Adrenal gland (tissue), 12 donors: ENCODE results near the gene RAB3IP. TPM values are rescaled to one million over a fixed set of nuclear protein-coding genes. Genes with fewer than 3 reads are reported as not detected.
"Not testable (repeated sequence)": the region's sequence is repeated elsewhere in the genome, so short reads cannot be mapped to it uniquely, and the experiment has no call there.

Experiments used
- DNase-seq, 7 donors: peaks; one replicate each; pipeline ENCODE4 v3.0.0-alpha.2; 2019 to 2020
- H3K27ac ChIP-seq, 5 donors: fragments of 200-600 bp; sonication (generic) in 4 of 5; 1 replicate in 3 of 5; 2 replicates in 2 of 5; pipeline versions ENCODE4 v1.5.1 to v1.8.0; 2016 to 2020; ENCODE audit warnings: mild to moderate bottlenecking in 1 of 5
- H3K27me3 ChIP-seq: fragments of 200-600 bp; 2 replicates; pipeline ENCODE4 v1.8.0; 2021
- H3K36me3 ChIP-seq, 2 donors: fragments of 200-600 bp; replicated peaks in 1 of 2; 1 replicate in 1 of 2; 2 replicates in 1 of 2; pipeline versions ENCODE4 v1.5.1 to v1.8.0; 2018 to 2022
- H3K4me1 ChIP-seq, 2 donors: fragments of 200-600 bp; replicated peaks in 1 of 2; 1 replicate in 1 of 2; 2 replicates in 1 of 2; pipeline versions ENCODE4 v1.5.1 to v1.8.0; 2018 to 2021
- H3K4me3 ChIP-seq, 4 donors: fragments of 200-600 bp; sonication (generic) in 3 of 4; one replicate each; pipeline ENCODE4 v1.5.1; 2016 to 2018
- H3K9me3 ChIP-seq, 3 donors: fragments of 200-600 bp; sonication (generic) in 1 of 3; replicated peaks in 1 of 3; 1 replicate in 2 of 3; 2 replicates in 1 of 3; pipeline versions ENCODE4 v1.5.1 to v1.8.0; 2016 to 2021
- CTCF ChIP-seq, 6 experiments: fragments of 450-650 bp in 4 of 6; fragments of 200-600 bp in 2 of 6; sonication (generic) in 1 of 6; IDR thresholded peaks; 1 replicate in 5 of 6; 2 replicates in 1 of 6; pipeline versions ENCODE4 v1.5.1 to v1.8.0; 2016 to 2021; ENCODE audit warnings: antibody characterized with exemption in 6 of 6, mild to moderate bottlenecking in 2 of 6, moderate library complexity in 1 of 6
- POLR2A ChIP-seq, 2 donors: fragments of 450-650 bp; IDR thresholded peaks; one replicate each; pipeline ENCODE4 v1.6.1; 2017; ENCODE audit warnings: antibody characterized with exemption in 2 of 2, mild to moderate bottlenecking in 2 of 2, moderate library complexity in 1 of 2
- WGBS, 4 donors: extraction: QIAGEN DNeasy Blood & Tissue Kit in 2 of 4; methylation state at CpG; one replicate each; pipeline versions ENCODE4 v1.1.5 to v1.1.7; 2013 to 2017; 5-methylcytosine and 5-hydroxymethylcytosine counted together
- intact Hi-C, 2 donors: fragments of 100-400 bp; cut with DNase I; formaldehyde crosslinking; loops; one replicate each; pipeline versions ENCODE4 v1.14.1 to v1.15.0; 2022 to 2023
- polyA plus RNA-seq, 3 donors: library from polyadenylated mRNA; stranded (reverse); fragments of 200-250 nt in 2 of 3; fragments of 350-450 nt in 1 of 3; fragmentation: Illumina TruSeq in 1 of 3; extraction: RNeasy Lipid Tissue Mini Kit (QIAGEN cat#74804) in 1 of 3; gene quantifications; one replicate each; pipeline ENCODE4 v1.2.3, GENCODE V29; 2013 to 2014
- total RNA-seq, 9 donors: library from RNA; depleted of rRNA in 4 of 9; stranded (reverse); fragments of >200 nt in 4 of 9; fragments of 120-200 nt in 1 of 9; fragmentation: NEBNext Ultra II Directional in 1 of 9; extraction: Animal tissue kit (Norgen Biotek cat#: 25700) in 1 of 9; gene quantifications; one replicate each; pipeline versions ENCODE4 v1.1.0 to v1.2.4, GENCODE V29; 2013 to 2023
- donor health status: healthy with polysubstance abuse.
- donor health status: Bipolar disorder and iron deficiency.
- donor health status: DM: yes; HTN: yes; CAD: no.
- donor health status: DM: no; HTN: no; CAD: no.
- donor health status: DM: no; HTN: no; CAD: no.
- donor health status: DM: yes; HTN: yes; CAD: no.

RAB3IP gene
- total and polyA plus RNA-seq, 12 donors, result 15.4 to 61.9 (median 27.9) TPM

- Histone ChIP-seq H3K27me3 (no peaks in the 10 kb centered on the region), H3K27ac (no peak overlapping the region), H3K36me3 (no peaks in the 10 kb centered on the region), H3K9me3 (peaks cover 0 to 9% (median 7%) of the 10 kb centered on the region in 3 donors), H3K4me3 (no peak overlapping the region), H3K4me1 (no peaks in the 10 kb centered on the region)
- intact Hi-C loops, result no loop called here
- 93 to 95% (median 94%) methylated on average over 5 of the region's 5 CpGs for WGBS, 4 donors
- DNase-seq, result no peak
- TF ChIP-seq POLR2A (IDR thresholded peaks at IDR 0.05), result no peak
- no peak for TF ChIP-seq CTCF (IDR thresholded peaks at IDR 0.05)
Observed at GRCh38 chr12:69755302-69755701, 16.6 kb downstream of the RAB3IP start.

- no peaks in the 10 kb centered on the region for H3K27me3 ChIP-seq
- H3K9me3 ChIP-seq, result peaks cover 0 to 9% (median 7%) of the 10 kb centered on the region in 3 donors
- intact Hi-C loops, result no loop called here
- no peak for DNase-seq
- H3K36me3 ChIP-seq, result no peaks in the 10 kb centered on the region
- no peak overlapping the region for H3K27ac ChIP-seq
- no peaks in the 10 kb centered on the region for H3K4me1 ChIP-seq
- TF ChIP-seq POLR2A (IDR thresholded peaks at IDR 0.05), result no peak
- TF ChIP-seq CTCF (IDR thresholded peaks at IDR 0.05), result no peak
- 92 to 95% (median 93%) methylated on average over 6 of the region's 6 CpGs for WGBS, 4 donors
- H3K4me3 ChIP-seq, result no peak overlapping the region
Observed at GRCh38 chr12:69756088-69756755, 17.6 kb downstream of the RAB3IP start.

GRCh38 chr12:69758105-69758504 lies 19.4 kb downstream of the RAB3IP start:
- no peaks in the 10 kb centered on the region for H3K27me3 ChIP-seq
- H3K4me1 ChIP-seq, result no peaks in the 10 kb centered on the region
- H3K27ac ChIP-seq, result no peak overlapping the region
- intact Hi-C loops, result no loop called here
- H3K36me3 ChIP-seq, result no peaks in the 10 kb centered on the region
- no peak for TF ChIP-seq CTCF (IDR thresholded peaks at IDR 0.05)
- no peak for TF ChIP-seq POLR2A (IDR thresholded peaks at IDR 0.05)
- 90 to 95% (median 93%) methylated on average over 2 of the region's 2 CpGs for WGBS, 4 donors
- H3K9me3 ChIP-seq, result peaks cover 0 to 9% (median 7%) of the 10 kb centered on the region in 3 donors
- H3K4me3 ChIP-seq, result no peak overlapping the region
- DNase-seq, result no peak

GRCh38 chr12:69759581-69759980 lies 20.9 kb downstream of the RAB3IP start:
- DNase-seq, intact Hi-C loops, H3K27me3 ChIP-seq, H3K27ac ChIP-seq, H3K4me3 ChIP-seq, H3K9me3 ChIP-seq, H3K36me3 ChIP-seq, H3K4me1 ChIP-seq: not testable (repeated sequence)
- WGBS, 4 donors, result 96 to 100% (median 99%) methylated on average over 4 to 39 of the region's 39 CpGs

GRCh38 chr12:69765515-69765914 lies 26.9 kb downstream of the RAB3IP start:
- Histone ChIP-seq H3K27me3 (no peaks in the 10 kb centered on the region), H3K27ac (no peak overlapping the region), H3K4me1 (no peaks in the 10 kb centered on the region), H3K36me3 (no peaks in the 10 kb centered on the region), H3K4me3 (no peak overlapping the region), H3K9me3 (peaks cover 0 to 8% (median 0%) of the 10 kb centered on the region in 3 donors)
- TF ChIP-seq CTCF (IDR thresholded peaks at IDR 0.05) (no peak), POLR2A (IDR thresholded peaks at IDR 0.05) (no peak)
- intact Hi-C loops, result no loop called here
- no peak for DNase-seq
- 96 to 100% (median 97%) methylated on average over 3 of the region's 3 CpGs for WGBS, 4 donors
